Activated CD4-positive, alpha-beta T cell treated with anti-CD3 and anti-CD28 coated beads, Interleukin-2, amount 50 U/mL, for 4 hours (primary cell): ENCODE data around the gene HSPBP1.
A peak's percentile ranks its signal among the peaks of the same experiment; 100 is the strongest.

Experiments used
- DNase-seq, 2 experiments: peaks; one replicate each; pipeline ENCODE4 v3.0.0-alpha.2; 2020

The HSPBP1 gene

DNA sequence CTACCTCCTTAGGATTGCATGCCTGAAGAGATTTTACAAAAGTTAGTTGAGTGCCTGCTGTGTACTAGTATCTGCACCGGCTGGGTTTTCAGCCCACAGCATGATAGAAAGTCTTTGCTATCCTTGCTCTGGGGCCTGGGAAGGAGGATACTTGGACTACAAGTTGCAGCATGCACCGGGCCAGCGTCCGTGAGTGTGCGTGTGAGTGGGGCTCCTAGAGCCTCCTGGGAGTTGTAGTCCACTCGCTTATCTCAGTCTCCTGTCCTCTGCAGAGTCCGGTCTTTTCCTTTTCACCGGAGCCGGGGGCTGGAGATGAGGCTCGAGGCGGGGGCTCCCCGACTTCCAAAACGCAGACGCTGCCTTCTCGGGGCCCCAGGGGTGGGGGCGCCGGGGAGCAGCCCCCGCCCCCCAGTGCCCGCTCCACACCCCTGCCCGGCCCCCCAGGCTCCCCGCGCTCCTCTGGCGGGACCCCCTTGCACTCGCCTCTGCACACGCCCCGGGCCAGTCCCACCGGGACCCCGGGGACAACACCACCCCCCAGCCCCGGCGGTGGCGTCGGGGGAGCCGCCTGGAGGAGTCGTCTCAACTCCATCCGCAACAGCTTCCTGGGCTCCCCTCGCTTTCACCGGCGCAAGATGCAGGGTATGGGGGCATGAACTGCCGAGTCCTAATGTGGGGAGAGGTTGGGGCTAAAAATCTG, 24.5 kb upstream of the HSPBP1 start:
- no peak for DNase-seq

- DNase-seq = no peak
Measured at GRCh38 chr19:55303477-55303876, 23.6 kb upstream of the HSPBP1 start.

- DNase-seq = no peak
Measured at GRCh38 chr19:55302318-55302703, 22.4 kb upstream of the HSPBP1 start.

- DNase-seq = peak; percentile 92 to 95
Measured at GRCh38 chr19:55301459-55302317, 21.8 kb upstream of the HSPBP1 start.

DNA sequence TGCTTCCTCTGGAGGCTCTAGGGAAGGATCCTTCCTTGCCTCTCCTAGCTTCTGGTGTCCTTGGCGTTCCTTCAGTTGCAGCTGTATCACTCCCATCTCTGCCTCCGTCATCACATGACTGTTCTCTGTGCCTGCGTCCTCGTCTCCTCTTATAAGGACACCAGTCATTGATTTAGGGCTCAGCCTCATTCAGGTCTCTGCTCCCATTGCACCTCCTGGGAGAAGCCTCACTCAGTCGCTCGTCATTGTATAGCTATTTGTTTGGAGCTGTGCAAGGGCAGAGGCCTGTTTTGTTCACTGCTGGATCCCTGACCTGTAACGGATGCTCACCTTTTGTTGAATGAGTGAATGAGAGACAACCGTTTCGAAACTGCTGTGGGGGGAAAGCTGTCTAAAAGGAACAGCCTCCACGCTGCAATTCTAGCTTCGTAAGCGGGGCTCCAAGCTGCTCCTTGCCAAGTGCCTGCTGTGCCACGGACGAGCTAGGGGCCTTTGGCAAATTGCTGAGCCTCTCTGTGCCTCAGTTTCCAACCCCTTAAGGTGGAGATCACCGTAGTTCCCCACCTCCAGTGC, 21.1 kb upstream of the HSPBP1 start:
- no peak for DNase-seq

DNA sequence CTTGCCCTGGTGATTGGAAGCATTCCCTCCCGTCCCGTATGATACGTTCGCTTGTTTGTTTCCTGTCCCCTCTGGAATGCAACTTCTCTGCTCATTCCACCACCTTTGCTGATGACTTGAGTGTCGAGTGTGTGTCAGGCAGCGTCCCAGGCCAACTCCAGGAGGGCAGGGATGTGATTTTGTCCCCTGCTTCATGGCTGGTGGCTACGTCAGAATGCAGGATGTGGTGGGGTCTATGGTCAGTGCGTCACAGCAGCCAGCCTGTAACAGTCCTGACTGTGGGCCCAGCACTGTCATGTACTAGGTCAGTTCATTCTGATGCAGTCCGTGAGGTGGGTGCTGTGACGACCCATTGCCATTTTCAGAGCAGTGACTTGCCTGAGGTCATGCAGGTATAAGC, 20.1 kb upstream of the HSPBP1 start:
- DNase-seq = no peak

- DNase-seq = no peak
Measured at GRCh38 chr19:55297267-55297666, 17.4 kb upstream of the HSPBP1 start.

- DNase-seq = no peak
Measured at GRCh38 chr19:55289117-55289796, 9.3 kb upstream of the HSPBP1 start.

- DNase-seq = no peak
Measured at GRCh38 chr19:55287361-55288079, 7.6 kb upstream of the HSPBP1 start.

DNA sequence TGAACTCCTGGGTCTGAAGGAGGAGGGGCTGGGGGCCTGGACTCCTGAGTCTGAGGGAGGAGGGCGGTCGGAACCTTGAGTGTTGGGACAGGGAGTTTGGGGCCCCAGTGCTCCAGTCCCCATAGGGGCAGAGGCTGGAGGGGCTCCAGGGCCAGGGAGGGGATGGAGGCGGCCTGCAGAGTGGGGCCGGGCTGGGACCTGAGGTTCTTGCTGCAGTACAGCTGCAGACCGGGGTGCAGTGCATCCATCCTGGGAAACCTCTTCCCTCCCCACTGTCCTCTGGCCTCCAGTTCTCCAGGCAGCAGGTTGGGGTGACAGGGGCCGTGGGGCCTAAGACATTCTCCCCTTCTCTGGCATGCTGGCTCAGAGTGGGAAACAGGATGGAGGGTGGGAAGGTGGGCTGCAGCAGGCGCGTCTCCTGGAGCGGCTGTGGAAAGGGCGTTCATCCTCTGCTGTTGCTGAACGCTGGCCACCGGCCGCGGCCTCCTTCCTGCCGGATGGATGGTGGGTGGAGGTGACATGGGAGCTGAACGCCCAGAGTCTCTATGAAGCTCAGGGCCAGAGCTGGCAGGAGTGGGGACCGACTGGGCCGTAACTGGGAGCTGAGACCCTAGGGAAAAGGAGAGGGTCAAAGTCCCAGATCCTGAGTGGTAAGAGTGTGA, 5.5 kb upstream of the HSPBP1 start:
- DNase-seq = no peak

GRCh38 chr19:55284405-55285058, 4.6 kb upstream of the HSPBP1 start:
- no peak for DNase-seq

GRCh38 chr19:55283548-55284377, 3.9 kb upstream of the HSPBP1 start, which contains the start of gene BRSK1:
Gene BRSK1, plus strand, starts transcription at chr19:55283997. Its CDS starts 446 bp downstream, at chr19:55284443.
- peak; percentile 45 to 52 for DNase-seq

DNA sequence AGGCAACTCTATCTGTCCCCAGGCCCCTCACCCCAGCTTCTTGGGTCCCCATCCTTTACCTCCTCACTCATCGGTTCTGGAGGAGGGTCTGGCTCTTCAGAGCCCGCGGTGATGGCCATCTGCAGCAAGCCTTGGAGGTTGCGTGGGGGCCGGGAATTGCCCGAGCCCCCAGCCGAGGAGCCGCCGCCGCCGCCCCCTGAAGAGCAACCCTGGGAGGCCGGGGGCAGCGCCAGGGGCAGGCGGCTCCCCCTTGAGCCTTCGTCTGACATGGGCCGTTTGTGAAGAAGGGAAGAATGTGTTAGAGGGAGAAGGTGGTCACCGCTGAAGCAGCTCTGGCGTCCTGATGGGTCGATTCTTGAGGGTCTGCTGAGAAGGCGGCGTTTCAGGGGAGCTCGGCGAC, 570 bp downstream of the HSPBP1 start:
- no peak for DNase-seq

GRCh38 chr19:55278391-55279135, 1.3 kb downstream of the HSPBP1 start:
- DNase-seq = no peak

GRCh38 chr19:55277494-55277893, 2.4 kb downstream of the HSPBP1 start:
- DNase-seq = no peak

GRCh38 chr19:55276720-55277430, 3.0 kb downstream of the HSPBP1 start:
- no peak for DNase-seq

DNA sequence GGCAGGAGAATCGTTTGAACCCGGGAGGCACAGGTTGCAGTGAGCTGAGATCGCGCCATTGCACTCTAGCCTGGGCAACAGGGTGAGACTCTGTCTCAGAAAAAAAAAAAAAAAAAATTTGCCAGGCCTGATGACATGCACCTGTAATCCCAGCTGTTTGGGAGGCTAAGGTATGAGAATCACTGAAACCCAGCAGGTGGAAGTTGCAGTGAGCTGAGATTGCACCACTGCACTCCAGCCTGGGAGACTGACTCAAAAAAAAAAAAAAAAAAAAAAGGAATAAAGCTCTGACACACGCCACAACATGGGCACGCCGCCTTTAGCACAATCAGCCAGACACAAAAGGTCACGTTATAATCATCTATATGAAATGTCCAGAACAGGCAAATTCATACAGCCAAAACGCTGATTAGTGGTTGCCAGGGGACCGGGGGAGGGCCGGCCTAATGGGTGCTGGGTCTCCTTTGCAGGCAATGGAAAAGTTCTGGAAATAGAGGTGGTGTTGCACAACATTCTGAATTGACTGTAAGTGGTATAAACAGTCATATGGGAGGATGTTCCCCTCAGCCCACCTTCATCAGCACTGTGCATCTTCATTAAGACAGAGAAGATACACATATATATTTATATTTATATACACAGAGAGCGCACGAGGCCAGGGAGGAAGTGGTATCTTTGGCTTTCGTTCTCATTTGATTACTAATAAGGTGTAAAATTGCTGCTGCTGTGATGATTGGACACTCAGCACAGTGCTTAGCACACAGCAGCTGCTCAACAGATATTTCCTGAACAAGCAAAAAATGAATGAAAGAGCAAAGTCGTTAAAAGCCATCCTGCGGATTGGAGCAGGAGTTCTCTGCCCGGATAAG, 3.8 kb downstream of the HSPBP1 start:
- DNase-seq = no peak
